Measurements from ENCODE around the gene GNB5. TPM values are rescaled to one million over a fixed set of nuclear protein-coding genes. Genes with fewer than 3 reads are reported as not detected.
"Not testable (repeated sequence)": the region's sequence is repeated elsewhere in the genome, so short reads cannot be mapped to it uniquely, and the experiment has no call there.

The GNB5 gene
- 40.1 and 43.7 TPM in 2 replicates for total RNA-seq (2014; rRNA removed)
- 26.1 TPM for polyA plus RNA-seq (2012)

- no peak for DNase-seq (ENCODE audit: low read depth)
Measured at GRCh38 chr15:52191207-52191606, at the start of gene GNB5. Gene GNB5, minus strand, starts transcription at chr15:52191392. Its CDS starts 6,716 bp downstream, at chr15:52184676.

- DNase-seq (ENCODE audit: low read depth), result no peak
Measured at GRCh38 chr15:52240166-52240565, 49.0 kb upstream of the GNB5 start.

- DNase-seq (ENCODE audit: low read depth), result not testable (repeated sequence)
Measured at GRCh38 chr15:52238989-52239525, 47.9 kb upstream of the GNB5 start.

GRCh38 chr15:52238149-52238548 lies 47.0 kb upstream of the GNB5 start:
- DNase-seq (ENCODE audit: low read depth), result no peak

GRCh38 chr15:52236013-52236412 lies 44.8 kb upstream of the GNB5 start:
- peak; percentile 78 for DNase-seq (ENCODE audit: low read depth)

GRCh38 chr15:52234596-52235541 lies 43.7 kb upstream of the GNB5 start:
- no peak for DNase-seq (ENCODE audit: low read depth)

GRCh38 chr15:52233405-52233804 lies 42.2 kb upstream of the GNB5 start:
- peak; percentile 48 for DNase-seq (ENCODE audit: low read depth)

GRCh38 chr15:52232327-52232726 lies 41.1 kb upstream of the GNB5 start:
- no peak for DNase-seq (ENCODE audit: low read depth)

GRCh38 chr15:52230073-52230472 lies 38.9 kb upstream of the GNB5 start:
- no peak for DNase-seq (ENCODE audit: low read depth)

- no peak for DNase-seq (ENCODE audit: low read depth)
Measured at GRCh38 chr15:52228921-52229320, 37.7 kb upstream of the GNB5 start.

GRCh38 chr15:52227456-52227855 lies 36.3 kb upstream of the GNB5 start:
- peak; percentile 80 for DNase-seq (ENCODE audit: low read depth)

- no peak for DNase-seq (ENCODE audit: low read depth)
Measured at GRCh38 chr15:52225230-52225629, 34.0 kb upstream of the GNB5 start.

GRCh38 chr15:52224211-52224610 lies 33.0 kb upstream of the GNB5 start:
- DNase-seq (ENCODE audit: low read depth), result no peak

GRCh38 chr15:52221730-52222129 lies 30.5 kb upstream of the GNB5 start:
- no peak for DNase-seq (ENCODE audit: low read depth)

GRCh38 chr15:52220937-52221660 lies 29.9 kb upstream of the GNB5 start:
- no peak for DNase-seq (ENCODE audit: low read depth)

GRCh38 chr15:52220251-52220650 lies 29.1 kb upstream of the GNB5 start:
- DNase-seq (ENCODE audit: low read depth), result no peak

GRCh38 chr15:52218816-52219215 lies 27.6 kb upstream of the GNB5 start:
- no peak for DNase-seq (ENCODE audit: low read depth)

- no peak for DNase-seq (ENCODE audit: low read depth)
Measured at GRCh38 chr15:52218371-52218770, 27.2 kb upstream of the GNB5 start.

- no peak for DNase-seq (ENCODE audit: low read depth)
Measured at GRCh38 chr15:52217186-52217585, 26.0 kb upstream of the GNB5 start.

GRCh38 chr15:52214553-52214952 lies 23.4 kb upstream of the GNB5 start:
- no peak for DNase-seq (ENCODE audit: low read depth)

GRCh38 chr15:52213206-52213605 lies 22.0 kb upstream of the GNB5 start:
- DNase-seq (ENCODE audit: low read depth), result no peak

- DNase-seq (ENCODE audit: low read depth), result peak; percentile 79
Measured at GRCh38 chr15:52208306-52208946, 17.2 kb upstream of the GNB5 start.

Data from LHCN-M2 (cell line).